GM18505 (cell line): Measurements from ENCODE around the gene PTCD2.

Source experiments
- ATAC-seq: cut with Tn5 transposase; IDR thresholded peaks from one replicate; pipeline ENCODE4 v1.9.1; 2021; ENCODE audit not compliant: unreplicated experiment
- POLR2A ChIP-seq: IDR thresholded peaks from 4 replicates; pipeline ENCODE4 v1.6.1; 2011; ENCODE audit warnings: borderline replicate concordance; ENCODE audit not compliant: insufficient read depth, insufficient read length; ENCODE audit errors: extremely low read depth

PTCD2 gene, protein sequence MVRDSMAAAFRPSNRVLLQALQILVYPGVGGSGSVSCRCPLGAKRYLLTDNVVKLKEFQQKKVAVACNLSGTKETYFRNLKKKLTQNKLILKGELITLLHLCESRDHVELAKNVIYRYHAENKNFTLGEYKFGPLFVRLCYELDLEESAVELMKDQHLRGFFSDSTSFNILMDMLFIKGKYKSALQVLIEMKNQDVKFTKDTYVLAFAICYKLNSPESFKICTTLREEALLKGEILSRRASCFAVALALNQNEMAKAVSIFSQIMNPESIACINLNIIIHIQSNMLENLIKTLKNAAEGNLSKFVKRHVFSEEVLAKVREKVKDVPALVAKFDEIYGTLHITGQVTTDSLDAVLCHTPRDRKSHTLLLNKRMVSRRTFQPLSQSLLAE

DNA sequence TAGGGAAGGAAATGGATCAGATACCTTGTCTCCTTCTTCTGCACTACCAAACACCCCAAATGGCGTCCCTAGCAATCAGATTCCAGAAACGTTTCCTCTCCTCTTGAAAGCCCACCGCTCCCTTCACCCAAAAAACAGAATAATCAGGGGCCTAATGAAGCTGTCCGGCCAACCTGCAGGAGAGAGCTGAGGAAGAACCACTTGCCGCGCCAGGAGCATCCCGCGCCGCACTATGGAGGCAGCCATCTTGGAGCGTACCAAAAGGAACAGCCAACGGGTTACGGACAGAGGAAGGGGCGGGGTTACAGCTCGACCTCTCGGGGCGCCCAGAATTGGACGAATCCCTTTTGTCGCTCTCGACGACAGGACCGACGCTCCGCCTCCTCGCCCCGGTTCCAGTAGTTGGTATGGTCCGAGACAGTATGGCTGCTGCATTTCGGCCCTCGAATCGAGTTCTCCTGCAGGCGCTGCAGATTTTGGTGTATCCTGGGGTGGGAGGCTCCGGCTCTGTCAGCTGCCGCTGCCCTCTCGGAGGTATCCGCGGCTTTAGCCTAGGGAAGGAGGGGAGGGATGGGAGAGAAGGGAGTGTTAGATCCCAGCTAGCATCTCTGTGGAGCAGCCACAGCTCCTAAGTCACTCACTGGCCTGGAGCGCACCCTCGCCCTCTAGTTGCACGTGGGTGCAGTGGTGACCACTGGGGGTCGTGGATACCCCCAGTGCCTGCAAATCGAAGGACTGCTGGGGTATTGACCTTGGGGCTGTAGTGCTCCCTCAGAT is at the start of gene PTCD2, which contains the start of gene MRPS27:
Gene PTCD2 (plus strand): TSS at position 398 of the 777 bp plus-strand sequence. CDS start 10 bp downstream, at position 408.
Gene MRPS27 (minus strand): TSS at position 265 of the 777 bp plus-strand sequence. CDS start 19 bp downstream, at position 246.
- TF ChIP-seq POLR2A = peak; percentile 96
- ATAC-seq = peak; percentile 98

DNA sequence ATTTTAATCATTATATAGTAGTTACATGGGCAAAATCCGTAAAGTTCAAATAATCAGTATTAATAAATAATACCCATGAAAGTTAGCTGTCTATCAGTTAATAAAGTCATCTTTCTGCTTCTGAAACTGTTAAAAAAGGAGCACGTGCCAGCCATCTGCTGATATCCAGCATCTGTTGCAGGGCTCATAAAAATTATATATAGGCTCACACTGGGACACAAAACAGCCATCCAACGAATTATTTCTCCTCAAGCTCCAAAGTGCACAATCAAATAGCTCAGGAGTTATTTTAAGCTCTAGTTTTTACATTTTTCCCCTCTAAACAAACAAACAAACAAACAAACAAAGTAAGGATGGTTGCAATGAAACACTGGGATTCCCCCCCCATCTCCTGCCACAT is 48.5 kb upstream of the PTCD2 start:
- ATAC-seq = no peak

DNA sequence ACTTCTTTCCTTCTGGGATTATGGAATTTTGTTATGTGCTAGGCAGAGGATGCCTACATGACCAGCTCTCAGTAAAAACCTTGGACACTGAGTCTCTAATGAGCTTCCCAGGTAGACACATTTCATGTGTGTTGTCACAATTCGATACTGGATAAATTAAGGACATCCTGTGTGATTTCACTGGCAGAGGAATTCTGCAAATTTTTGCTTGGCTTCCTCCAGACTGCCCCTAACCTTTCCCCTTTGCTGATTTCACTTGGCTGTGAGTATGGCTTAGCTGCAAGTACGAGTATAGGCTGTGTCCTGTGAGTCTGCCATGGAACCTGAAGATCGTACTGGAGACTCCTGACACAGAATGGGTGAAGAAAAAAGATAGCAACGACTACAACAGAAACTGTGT is 47.8 kb upstream of the PTCD2 start:
- TF ChIP-seq POLR2A = no peak

More for the DNA sequence above, 48.5 kb upstream of the PTCD2 start:
- TF ChIP-seq POLR2A = no peak

DNA sequence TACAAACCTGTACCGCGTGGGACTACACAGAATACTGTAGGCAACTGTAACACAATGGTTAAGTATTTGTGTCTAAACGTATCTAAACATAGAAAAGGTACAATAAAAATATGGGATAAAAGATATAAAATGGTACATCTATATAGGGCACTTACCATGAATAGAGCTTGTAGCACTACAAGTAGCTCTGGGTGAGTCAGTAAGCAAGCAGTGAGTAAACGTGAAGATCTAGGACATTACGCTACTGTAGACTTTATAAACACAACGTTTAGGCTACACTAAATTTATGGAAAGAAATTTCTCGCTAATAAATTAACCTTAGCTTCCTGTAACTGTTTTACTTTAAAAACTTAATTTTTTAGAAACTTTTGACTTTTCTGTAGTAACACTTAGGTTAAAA is 46.6 kb upstream of the PTCD2 start:
- no peak for ATAC-seq
- no peak for TF ChIP-seq POLR2A

More for the DNA sequence above, 47.8 kb upstream of the PTCD2 start:
- no peak for ATAC-seq

DNA sequence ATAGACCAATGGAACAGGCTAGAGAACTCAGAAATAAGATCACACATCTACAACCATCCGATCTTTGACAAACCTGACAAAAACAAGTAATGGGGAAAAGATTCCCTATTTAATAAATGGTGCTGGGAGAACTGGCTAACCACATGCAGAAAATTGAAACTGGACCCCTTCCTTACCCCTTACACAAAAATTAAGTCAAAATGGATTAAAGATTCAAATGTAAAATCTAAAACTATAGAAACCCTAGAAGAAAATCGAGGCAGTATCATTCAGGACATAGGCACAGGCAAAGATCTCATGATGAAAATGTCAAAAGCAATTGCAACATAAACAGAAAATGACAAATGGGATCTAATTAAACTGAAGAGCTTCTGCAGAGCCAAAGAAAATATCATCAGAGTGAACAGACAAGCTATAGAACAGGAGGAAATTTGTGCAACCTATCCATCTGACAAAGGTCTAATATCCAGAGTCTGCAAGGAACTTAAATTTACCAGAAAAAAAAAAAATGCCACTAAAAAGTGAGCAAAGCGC is 43.9 kb upstream of the PTCD2 start:
- ATAC-seq = no peak
- TF ChIP-seq POLR2A = no peak

DNA sequence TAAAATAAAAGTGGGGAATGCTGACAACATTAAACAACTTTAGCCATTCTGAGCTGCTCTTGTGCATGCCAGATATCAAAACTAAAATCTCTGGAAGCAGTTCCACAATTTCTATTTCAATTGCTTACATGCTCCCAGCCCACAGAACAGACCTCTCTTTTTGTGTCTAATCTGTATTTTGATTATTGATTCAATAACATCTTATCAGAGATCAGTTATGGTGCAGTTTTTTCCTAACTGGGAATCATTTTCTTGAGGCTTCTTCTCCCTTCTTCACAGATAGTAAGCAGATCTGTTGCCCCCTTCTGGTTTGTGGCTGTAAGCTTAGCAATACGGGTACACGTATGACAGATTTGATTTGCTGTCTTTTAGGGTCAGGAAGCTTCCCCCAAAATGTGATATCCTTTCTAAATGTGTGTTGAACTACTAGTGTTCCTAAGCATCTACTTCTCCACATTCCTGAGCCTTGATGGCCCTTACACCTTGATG is 39.5 kb upstream of the PTCD2 start:
- TF ChIP-seq POLR2A = no peak
- ATAC-seq = no peak

DNA sequence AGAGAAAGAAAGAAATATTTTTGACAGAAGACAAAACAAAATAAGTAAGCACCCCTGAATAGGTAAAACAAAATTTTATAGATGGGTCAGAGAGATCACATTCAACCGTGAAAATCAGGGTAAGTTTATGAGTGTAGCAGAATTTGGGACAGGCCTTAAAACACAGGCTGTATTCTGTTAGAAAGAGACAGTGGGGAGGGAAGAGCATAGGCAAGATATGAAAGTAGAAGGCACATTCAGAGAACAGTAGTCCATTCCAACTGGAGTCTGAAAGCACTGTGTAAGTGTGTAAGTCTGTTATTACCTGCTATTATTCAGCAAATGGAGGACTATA is 38.8 kb upstream of the PTCD2 start:
- no peak for TF ChIP-seq POLR2A
- ATAC-seq = no peak

DNA sequence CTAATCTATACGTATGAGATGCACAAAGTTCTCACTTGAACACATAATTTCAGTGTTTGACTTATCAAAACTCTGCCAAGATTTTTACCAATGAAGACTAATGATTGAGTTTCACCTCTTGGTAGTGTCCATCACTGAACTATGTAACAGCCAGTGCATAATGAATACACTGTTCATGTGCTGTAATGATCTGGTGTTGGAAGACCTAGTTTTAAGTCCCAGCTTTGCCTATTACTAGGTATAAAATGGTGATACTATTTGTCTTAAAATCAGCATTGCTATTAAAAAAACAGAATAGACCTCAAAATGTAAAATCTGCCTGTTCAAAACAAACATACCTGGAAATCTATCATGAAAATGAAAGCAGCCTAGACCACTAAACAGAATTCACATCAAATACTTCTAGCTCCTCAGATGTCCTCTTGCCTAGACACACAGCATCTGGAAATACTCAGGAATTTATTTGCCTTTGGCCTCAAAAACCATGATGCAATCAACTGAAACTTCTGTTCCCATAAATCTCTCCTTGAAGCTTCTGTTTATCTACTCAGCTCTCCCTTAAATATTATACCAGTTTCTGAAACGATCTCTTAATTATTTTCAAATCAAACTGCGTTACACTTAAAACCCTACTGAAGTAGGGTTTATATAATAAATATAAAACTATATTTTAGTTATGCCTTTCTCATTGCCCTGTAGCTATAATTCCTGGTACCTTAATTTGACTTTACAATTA is 38.2 kb upstream of the PTCD2 start:
- no peak for ATAC-seq
- TF ChIP-seq POLR2A = no peak

DNA sequence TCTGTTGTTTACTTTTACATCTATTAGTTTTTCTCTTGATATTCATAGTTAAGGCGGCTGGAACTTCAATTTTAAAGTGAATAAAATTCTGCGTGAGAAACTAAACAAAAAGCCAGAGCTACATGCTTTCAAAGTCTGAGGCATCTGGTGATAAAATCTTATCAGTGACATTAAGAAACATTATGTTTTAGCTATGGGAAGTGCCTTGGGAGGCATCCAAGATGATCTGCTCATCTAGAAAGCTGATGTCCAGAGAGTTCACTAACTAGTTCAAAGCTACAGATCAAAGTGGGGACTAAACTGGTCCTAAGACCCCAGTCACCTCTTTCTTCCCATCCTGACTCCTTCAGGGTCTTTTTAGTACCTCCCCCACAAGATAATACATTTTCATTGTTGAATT is 37.3 kb upstream of the PTCD2 start:
- ATAC-seq = no peak
- no peak for TF ChIP-seq POLR2A

DNA sequence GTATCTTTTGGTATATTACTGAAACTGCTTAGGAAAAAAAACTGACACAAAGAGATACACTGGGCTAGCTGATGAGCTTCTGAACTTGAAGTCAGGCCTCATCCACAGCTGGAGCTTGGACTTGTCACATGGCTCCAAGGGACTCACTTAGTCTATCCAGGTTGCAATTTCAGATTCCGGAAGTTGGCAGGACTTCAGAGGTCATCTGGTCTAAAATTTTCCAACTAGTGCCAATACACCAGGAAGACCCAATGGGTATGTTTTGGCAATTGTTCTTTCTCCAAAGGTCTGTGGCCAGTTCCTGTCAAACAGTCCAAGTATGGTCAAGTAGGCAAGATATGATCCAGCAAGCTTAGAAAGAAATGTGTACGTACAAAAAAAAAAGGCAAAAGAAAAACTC is 36.8 kb upstream of the PTCD2 start:
- no peak for ATAC-seq
- TF ChIP-seq POLR2A = no peak

DNA sequence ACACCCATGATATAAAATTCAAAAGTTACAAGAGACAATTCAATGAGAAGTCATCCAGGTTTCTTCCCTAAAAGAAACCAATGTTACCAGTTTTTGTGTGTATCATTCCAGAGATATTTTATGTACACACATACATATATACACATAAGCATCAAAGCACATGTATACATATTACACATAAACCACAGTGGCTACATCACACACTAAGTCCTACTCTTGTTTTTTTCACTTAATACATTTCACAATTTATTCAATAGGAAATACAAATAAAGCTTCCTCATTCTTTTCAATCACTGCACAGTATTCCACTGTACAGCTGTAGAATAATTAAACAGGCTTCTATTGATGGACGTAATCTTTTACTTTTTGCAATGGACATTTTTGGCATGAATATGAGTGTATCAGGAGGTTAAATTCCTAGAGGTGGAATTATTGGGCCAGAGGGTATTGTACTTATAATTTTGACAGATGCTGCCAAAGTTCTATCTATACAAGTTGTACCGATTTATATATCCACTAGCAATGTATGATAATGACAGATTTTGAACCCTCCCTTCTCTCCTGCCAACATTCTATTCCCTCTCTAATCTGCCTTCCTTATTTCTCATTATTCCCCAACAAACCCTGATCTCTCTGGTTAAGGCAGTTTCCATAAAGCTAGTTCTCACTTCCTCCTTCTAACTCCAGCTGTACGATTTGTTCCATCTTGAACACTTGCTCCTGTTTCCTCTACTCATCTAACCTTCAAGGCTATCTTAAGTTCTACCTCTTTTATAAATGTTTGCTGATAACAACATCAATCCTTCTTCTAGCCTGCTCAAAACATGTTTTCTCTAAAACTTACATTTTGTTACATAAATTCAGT is 35.4 kb upstream of the PTCD2 start:
- TF ChIP-seq POLR2A = no peak
- ATAC-seq = no peak

DNA sequence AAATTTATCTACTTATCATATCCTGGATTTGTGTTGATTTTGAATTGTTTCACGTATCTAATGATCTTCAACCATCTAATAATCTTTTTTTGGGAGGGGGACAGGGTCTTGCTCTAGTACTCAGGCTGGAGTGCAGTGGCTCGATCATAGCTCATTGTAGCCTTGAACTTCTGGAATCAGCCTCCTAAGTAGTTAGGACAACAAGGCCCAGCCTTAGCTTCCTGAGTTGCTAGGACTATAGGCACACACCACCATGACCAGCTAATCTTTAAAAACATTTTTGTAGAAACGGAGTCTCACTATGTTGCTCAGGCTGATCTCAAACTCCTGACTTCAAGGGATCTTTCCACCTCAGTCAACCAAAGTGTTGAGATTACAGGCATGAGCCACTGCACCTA is 34.8 kb upstream of the PTCD2 start:
- ATAC-seq = no peak
- TF ChIP-seq POLR2A = no peak
